ENCODE measurements around the gene GAK.

Gene GAK

DNA sequence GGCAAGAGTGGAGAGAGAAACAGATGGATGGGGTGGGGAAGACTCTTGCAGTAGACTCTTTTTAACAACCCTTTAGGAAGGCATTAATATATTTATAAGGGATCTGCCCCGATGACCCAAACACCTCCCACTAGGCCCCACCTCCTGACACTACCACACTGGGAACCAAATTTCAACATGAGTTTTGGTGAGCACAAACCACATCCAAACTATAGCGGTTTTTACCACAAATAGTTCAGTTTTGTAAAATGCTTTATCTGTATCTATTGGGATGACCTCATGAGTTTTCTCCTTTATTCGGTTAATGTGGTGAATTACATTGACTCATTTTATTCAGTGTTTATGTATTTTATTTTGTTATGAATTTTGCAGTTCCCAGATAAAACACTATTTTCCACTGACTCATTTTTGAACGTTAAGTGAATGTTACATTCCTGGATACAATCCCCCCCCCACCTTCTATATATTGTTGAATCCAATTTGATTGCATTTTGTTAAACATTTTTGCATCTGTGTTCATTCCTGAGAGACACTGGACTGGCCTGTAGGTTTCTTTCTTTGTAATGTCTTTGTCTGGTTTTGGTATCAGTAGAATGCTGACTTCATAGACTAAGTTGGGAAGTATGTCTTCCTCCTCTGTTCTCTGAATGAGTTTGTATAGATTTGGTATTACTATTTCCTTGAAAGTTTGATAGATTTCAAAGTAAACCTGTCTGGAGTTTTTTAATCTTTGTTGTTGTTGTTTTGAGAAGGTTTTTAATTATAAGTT lies 92.3 kb downstream of the GAK start:
- H3K27ac ChIP-seq (ENCODE audit: low read depth, low read length) = no peak overlapping the region
- H3K36me3 ChIP-seq (ENCODE audit: control insufficient read depth in 5 of 5, insufficient read depth in 5 of 5, low read length in 5 of 5) = no peaks in the 10 kb centered on the region
- no peak overlapping the region for H3K9ac ChIP-seq (ENCODE audit: low read length in 5 of 5)
- no peak overlapping the region for H3K4me3 ChIP-seq (ENCODE audit: low read depth in 1 of 5, low read length in 5 of 5)
- no peaks in the 10 kb centered on the region for H3K4me1 ChIP-seq (ENCODE audit: control insufficient read depth in 5 of 5, insufficient read depth in 5 of 5, low read length in 5 of 5)
- H3K27me3 ChIP-seq (ENCODE audit: control insufficient read depth in 5 of 5, insufficient read depth in 4 of 5, low read length in 5 of 5) = no peaks in the 10 kb centered on the region
- peaks cover 0 to 25% (median 18%) of the 10 kb centered on the region in 5 donors for H3K9me3 ChIP-seq (ENCODE audit: control insufficient read depth in 5 of 5, low read length in 5 of 5)

- Histone ChIP-seq H3K4me1 (ENCODE audit: control insufficient read depth in 5 of 5, insufficient read depth in 5 of 5, low read length in 5 of 5) (no peaks in the 10 kb centered on the region), H3K27me3 (ENCODE audit: control insufficient read depth in 5 of 5, insufficient read depth in 4 of 5, low read length in 5 of 5) (peaks cover 5 to 9% (median 6%) of the 10 kb centered on the region in 5 donors), H3K9ac (ENCODE audit: low read length in 5 of 5) (no peak overlapping the region), H3K9me3 (ENCODE audit: control insufficient read depth in 5 of 5, low read length in 5 of 5) (peaks cover 0 to 25% (median 18%) of the 10 kb centered on the region in 5 donors), H3K36me3 (ENCODE audit: control insufficient read depth in 5 of 5, insufficient read depth in 5 of 5, low read length in 5 of 5) (no peaks in the 10 kb centered on the region), H3K4me3 (ENCODE audit: low read depth in 1 of 5, low read length in 5 of 5) (peak overlapping the region in 1 of 5 donors; percentile 7), H3K27ac (ENCODE audit: low read depth, low read length) (no peak overlapping the region)
Observed at GRCh38 chr4:837772-838171, 94.3 kb downstream of the GAK start.

GRCh38 chr4:836750-837301 lies 95.3 kb downstream of the GAK start:
- Histone ChIP-seq H3K27me3 (ENCODE audit: control insufficient read depth in 5 of 5, insufficient read depth in 4 of 5, low read length in 5 of 5) (peaks cover 5 to 13% (median 10%) of the 10 kb centered on the region in 5 donors), H3K4me3 (ENCODE audit: low read depth in 1 of 5, low read length in 5 of 5) (peak overlapping the region in 1 of 5 donors; percentile 22), H3K36me3 (ENCODE audit: control insufficient read depth in 5 of 5, insufficient read depth in 5 of 5, low read length in 5 of 5) (no peaks in the 10 kb centered on the region), H3K27ac (ENCODE audit: low read depth, low read length) (no peak overlapping the region), H3K4me1 (ENCODE audit: control insufficient read depth in 5 of 5, insufficient read depth in 5 of 5, low read length in 5 of 5) (no peaks in the 10 kb centered on the region), H3K9ac (ENCODE audit: low read length in 5 of 5) (no peak overlapping the region), H3K9me3 (ENCODE audit: control insufficient read depth in 5 of 5, low read length in 5 of 5) (peaks cover 0 to 26% (median 21%) of the 10 kb centered on the region in 5 donors)

GRCh38 chr4:836003-836511 lies 96.1 kb downstream of the GAK start:
- H3K4me1 ChIP-seq (ENCODE audit: control insufficient read depth in 5 of 5, insufficient read depth in 5 of 5, low read length in 5 of 5) = no peaks in the 10 kb centered on the region
- peaks cover 0 to 33% (median 27%) of the 10 kb centered on the region in 5 donors for H3K9me3 ChIP-seq (ENCODE audit: control insufficient read depth in 5 of 5, low read length in 5 of 5)

GRCh38 chr4:835148-836002 lies 96.7 kb downstream of the GAK start:
- Histone ChIP-seq H3K27ac (ENCODE audit: low read depth, low read length) (no peak overlapping the region), H3K9me3 (ENCODE audit: control insufficient read depth in 5 of 5, low read length in 5 of 5) (peaks cover 0 to 34% (median 27%) of the 10 kb centered on the region in 5 donors), H3K4me3 (ENCODE audit: low read depth in 1 of 5, low read length in 5 of 5) (no peak overlapping the region)

More at GRCh38 chr4:836003-836511, 96.1 kb downstream of the GAK start:
- H3K27ac ChIP-seq (ENCODE audit: low read depth, low read length) = no peak overlapping the region
- H3K4me3 ChIP-seq (ENCODE audit: low read depth in 1 of 5, low read length in 5 of 5) = no peak overlapping the region
- H3K27me3 ChIP-seq (ENCODE audit: control insufficient read depth in 5 of 5, insufficient read depth in 4 of 5, low read length in 5 of 5) = peaks cover 7 to 17% (median 13%) of the 10 kb centered on the region in 5 donors
- H3K9ac ChIP-seq (ENCODE audit: low read length in 5 of 5) = no peak overlapping the region
- H3K36me3 ChIP-seq (ENCODE audit: control insufficient read depth in 5 of 5, insufficient read depth in 5 of 5, low read length in 5 of 5) = no peaks in the 10 kb centered on the region

DNA sequence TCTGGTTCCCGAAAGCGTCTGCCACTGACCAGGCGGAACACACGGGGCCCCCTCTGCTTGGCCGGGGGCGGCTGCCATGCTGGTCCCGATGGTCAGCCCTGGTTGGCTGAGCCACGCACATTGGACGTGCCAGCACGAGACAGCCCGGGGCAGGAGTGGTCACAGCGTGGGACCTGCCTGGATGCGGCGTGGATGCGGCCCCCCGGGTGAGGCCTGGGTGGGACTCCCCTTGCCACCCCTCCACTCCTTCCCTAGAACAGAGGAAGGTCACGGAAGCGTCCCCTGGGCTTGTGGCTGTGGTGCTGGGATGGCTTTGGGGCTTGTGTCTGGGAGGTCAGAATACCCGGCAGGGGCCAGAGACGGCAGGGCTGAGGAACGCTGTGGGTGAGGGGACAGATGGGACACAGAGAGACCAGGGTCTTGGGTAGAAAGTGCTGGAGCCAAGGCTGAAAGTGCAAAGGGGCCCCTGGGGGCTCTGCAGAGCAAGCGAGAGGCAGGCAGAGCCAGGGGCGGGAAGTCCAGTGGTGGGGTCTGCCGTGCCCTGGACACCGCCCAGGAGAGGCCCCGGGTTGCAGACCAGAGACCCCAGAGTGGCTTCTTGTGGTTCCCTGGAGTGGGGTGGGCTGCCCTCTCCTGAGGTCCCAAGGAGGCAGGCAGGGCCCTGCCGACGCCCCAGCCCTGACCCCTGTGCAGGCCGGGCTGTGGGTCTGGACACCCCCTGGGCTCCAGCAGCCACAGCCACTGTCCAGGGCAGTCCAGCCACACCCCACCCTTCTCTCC lies 97.6 kb downstream of the GAK start:
- Histone ChIP-seq H3K27ac (ENCODE audit: low read depth, low read length) (no peak overlapping the region), H3K4me1 (ENCODE audit: control insufficient read depth in 5 of 5, insufficient read depth in 5 of 5, low read length in 5 of 5) (no peaks in the 10 kb centered on the region), H3K9me3 (ENCODE audit: control insufficient read depth in 5 of 5, low read length in 5 of 5) (peaks cover 0 to 34% (median 27%) of the 10 kb centered on the region in 5 donors), H3K36me3 (ENCODE audit: control insufficient read depth in 5 of 5, insufficient read depth in 5 of 5, low read length in 5 of 5) (no peaks in the 10 kb centered on the region), H3K9ac (ENCODE audit: low read length in 5 of 5) (no peak overlapping the region), H3K4me3 (ENCODE audit: low read depth in 1 of 5, low read length in 5 of 5) (no peak overlapping the region), H3K27me3 (ENCODE audit: control insufficient read depth in 5 of 5, insufficient read depth in 4 of 5, low read length in 5 of 5) (peaks cover 10 to 30% (median 25%) of the 10 kb centered on the region in 5 donors)

More at GRCh38 chr4:835148-836002, 96.7 kb downstream of the GAK start:
- Histone ChIP-seq H3K9ac (ENCODE audit: low read length in 5 of 5) (no peak overlapping the region), H3K27me3 (ENCODE audit: control insufficient read depth in 5 of 5, insufficient read depth in 4 of 5, low read length in 5 of 5) (peaks cover 10 to 22% (median 19%) of the 10 kb centered on the region in 5 donors), H3K36me3 (ENCODE audit: control insufficient read depth in 5 of 5, insufficient read depth in 5 of 5, low read length in 5 of 5) (no peaks in the 10 kb centered on the region), H3K4me1 (ENCODE audit: control insufficient read depth in 5 of 5, insufficient read depth in 5 of 5, low read length in 5 of 5) (no peaks in the 10 kb centered on the region)

GRCh38 chr4:833731-834367 lies 98.3 kb downstream of the GAK start:
- no peak overlapping the region for H3K27ac ChIP-seq (ENCODE audit: low read depth, low read length)
- H3K9ac ChIP-seq (ENCODE audit: low read length in 5 of 5) = no peak overlapping the region
- peaks cover 0 to 32% (median 27%) of the 10 kb centered on the region in 5 donors for H3K9me3 ChIP-seq (ENCODE audit: control insufficient read depth in 5 of 5, low read length in 5 of 5)
- H3K4me3 ChIP-seq (ENCODE audit: low read depth in 1 of 5, low read length in 5 of 5) = no peak overlapping the region
- no peaks in the 10 kb centered on the region for H3K4me1 ChIP-seq (ENCODE audit: control insufficient read depth in 5 of 5, insufficient read depth in 5 of 5, low read length in 5 of 5)
- peaks cover 10 to 37% (median 30%) of the 10 kb centered on the region in 5 donors for H3K27me3 ChIP-seq (ENCODE audit: control insufficient read depth in 5 of 5, insufficient read depth in 4 of 5, low read length in 5 of 5)
- no peaks in the 10 kb centered on the region for H3K36me3 ChIP-seq (ENCODE audit: control insufficient read depth in 5 of 5, insufficient read depth in 5 of 5, low read length in 5 of 5)

DNA sequence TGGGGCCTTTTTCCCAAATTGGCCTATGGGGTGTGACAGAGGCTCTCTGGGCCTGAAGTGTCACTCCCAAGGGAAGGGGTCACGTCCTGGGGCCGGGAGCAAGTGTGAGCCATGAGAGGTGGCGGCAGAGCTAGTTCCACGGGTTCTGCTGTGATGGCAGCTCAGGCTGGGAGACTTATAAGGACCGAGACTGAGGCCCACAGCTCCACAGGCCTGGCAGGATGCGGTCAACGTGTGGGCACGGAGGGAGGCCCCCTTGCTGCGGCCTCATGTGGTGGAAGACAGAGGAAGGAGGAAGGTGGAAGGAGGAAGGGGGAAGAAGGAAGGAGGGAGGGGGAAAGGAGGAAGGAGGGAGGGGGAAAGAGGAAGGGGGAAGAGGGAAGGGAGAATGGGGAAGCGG lies 99.0 kb downstream of the GAK start:
- Histone ChIP-seq H3K4me3 (ENCODE audit: low read depth in 1 of 5, low read length in 5 of 5) (no peak overlapping the region), H3K36me3 (ENCODE audit: control insufficient read depth in 5 of 5, insufficient read depth in 5 of 5, low read length in 5 of 5) (no peaks in the 10 kb centered on the region), H3K27me3 (ENCODE audit: control insufficient read depth in 5 of 5, insufficient read depth in 4 of 5, low read length in 5 of 5) (peaks cover 10 to 43% (median 35%) of the 10 kb centered on the region in 5 donors), H3K9ac (ENCODE audit: low read length in 5 of 5) (no peak overlapping the region), H3K27ac (ENCODE audit: low read depth, low read length) (no peak overlapping the region), H3K9me3 (ENCODE audit: control insufficient read depth in 5 of 5, low read length in 5 of 5) (peaks cover 0 to 29% (median 25%) of the 10 kb centered on the region in 5 donors), H3K4me1 (ENCODE audit: control insufficient read depth in 5 of 5, insufficient read depth in 5 of 5, low read length in 5 of 5) (no peaks in the 10 kb centered on the region)

DNA sequence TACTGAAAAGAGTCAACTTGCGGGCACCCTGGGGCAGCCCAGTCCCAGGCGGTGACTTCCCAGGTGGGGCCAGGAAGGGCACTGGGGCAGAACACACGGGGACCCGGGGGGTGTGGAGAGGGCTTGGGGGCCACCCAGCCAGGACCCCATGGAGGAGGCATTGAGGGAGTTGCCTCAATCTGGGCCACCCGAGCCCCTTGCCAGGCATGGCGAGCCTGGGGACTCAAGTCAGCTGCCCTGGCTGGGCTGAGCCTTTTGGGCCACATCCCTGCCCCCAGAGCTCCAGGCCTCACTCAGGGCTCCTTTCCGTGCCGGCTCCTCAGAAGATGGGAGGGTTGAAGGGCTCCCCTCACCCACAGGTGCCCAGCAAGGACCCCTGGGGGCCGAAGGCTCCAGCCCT lies 99.6 kb downstream of the GAK start:
- H3K36me3 ChIP-seq (ENCODE audit: control insufficient read depth in 5 of 5, insufficient read depth in 5 of 5, low read length in 5 of 5) = no peaks in the 10 kb centered on the region
- peaks cover 0 to 23% (median 19%) of the 10 kb centered on the region in 5 donors for H3K9me3 ChIP-seq (ENCODE audit: control insufficient read depth in 5 of 5, low read length in 5 of 5)
- peaks cover 15 to 49% (median 40%) of the 10 kb centered on the region in 5 donors for H3K27me3 ChIP-seq (ENCODE audit: control insufficient read depth in 5 of 5, insufficient read depth in 4 of 5, low read length in 5 of 5)
- no peak overlapping the region for H3K4me3 ChIP-seq (ENCODE audit: low read depth in 1 of 5, low read length in 5 of 5)
- H3K9ac ChIP-seq (ENCODE audit: low read length in 5 of 5) = no peak overlapping the region
- no peaks in the 10 kb centered on the region for H3K4me1 ChIP-seq (ENCODE audit: control insufficient read depth in 5 of 5, insufficient read depth in 5 of 5, low read length in 5 of 5)
- no peak overlapping the region for H3K27ac ChIP-seq (ENCODE audit: low read depth, low read length)

Measured in subcutaneous abdominal adipose tissue (tissue), 5 donors.